Suprapubic skin (tissue), 3 donors: ENCODE results near the gene POC1A.

Source experiments
- POLR2AphosphoS5 ChIP-seq, 3 donors: sonication (generic); formaldehyde crosslinking; IDR thresholded peaks; one replicate each; pipeline ENCODE4 v1.6.1; 2017; ENCODE audit warnings: antibody characterized with exemption in 3 of 3
- TF ChIP-seq, protein P1 (sequence below), 2 donors: fragments of 200-600 bp in 1 of 2; fragments of 450-650 bp in 1 of 2; sonication (generic) in 1 of 2; IDR thresholded peaks; one replicate each; pipeline ENCODE4 v1.5.1; 2016 to 2019; ENCODE audit warnings: antibody characterized with exemption in 2 of 2, mild to moderate bottlenecking in 1 of 2, moderate library complexity in 1 of 2

DNA sequence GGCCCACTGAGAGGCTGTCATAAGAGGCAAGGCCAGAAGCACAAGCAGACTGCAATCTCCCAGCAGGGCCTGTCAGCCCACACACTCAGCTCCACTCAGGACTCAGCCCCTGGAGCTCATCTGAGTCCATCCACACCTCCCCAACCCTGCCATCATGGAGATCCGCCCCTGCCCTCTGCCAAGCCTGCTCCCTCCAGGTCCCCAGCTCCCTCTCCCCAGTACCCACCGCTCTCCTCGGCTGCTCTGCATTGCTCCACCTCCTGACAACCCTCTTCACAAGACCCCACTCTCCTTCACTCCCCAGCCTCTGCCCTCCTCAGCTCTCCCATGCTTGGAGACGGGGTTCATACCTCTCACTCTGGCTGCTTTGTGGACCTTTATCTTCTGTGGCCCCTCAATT is 11.1 kb downstream of the POC1A start:
- TF ChIP-seq, protein P1, sequence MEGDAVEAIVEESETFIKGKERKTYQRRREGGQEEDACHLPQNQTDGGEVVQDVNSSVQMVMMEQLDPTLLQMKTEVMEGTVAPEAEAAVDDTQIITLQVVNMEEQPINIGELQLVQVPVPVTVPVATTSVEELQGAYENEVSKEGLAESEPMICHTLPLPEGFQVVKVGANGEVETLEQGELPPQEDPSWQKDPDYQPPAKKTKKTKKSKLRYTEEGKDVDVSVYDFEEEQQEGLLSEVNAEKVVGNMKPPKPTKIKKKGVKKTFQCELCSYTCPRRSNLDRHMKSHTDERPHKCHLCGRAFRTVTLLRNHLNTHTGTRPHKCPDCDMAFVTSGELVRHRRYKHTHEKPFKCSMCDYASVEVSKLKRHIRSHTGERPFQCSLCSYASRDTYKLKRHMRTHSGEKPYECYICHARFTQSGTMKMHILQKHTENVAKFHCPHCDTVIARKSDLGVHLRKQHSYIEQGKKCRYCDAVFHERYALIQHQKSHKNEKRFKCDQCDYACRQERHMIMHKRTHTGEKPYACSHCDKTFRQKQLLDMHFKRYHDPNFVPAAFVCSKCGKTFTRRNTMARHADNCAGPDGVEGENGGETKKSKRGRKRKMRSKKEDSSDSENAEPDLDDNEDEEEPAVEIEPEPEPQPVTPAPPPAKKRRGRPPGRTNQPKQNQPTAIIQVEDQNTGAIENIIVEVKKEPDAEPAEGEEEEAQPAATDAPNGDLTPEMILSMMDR (IDR thresholded peaks at IDR 0.05), result no peak
- no peak for TF ChIP-seq POLR2AphosphoS5 (IDR thresholded peaks at IDR 0.05)
